Fibroblast of upper back skin (primary cell): Measurements from ENCODE around the gene TRIO.

Experiments used
- DNase-seq: peaks from one replicate; pipeline ENCODE4 v3.0.0-alpha.2; 2013

TRIO gene

DNA sequence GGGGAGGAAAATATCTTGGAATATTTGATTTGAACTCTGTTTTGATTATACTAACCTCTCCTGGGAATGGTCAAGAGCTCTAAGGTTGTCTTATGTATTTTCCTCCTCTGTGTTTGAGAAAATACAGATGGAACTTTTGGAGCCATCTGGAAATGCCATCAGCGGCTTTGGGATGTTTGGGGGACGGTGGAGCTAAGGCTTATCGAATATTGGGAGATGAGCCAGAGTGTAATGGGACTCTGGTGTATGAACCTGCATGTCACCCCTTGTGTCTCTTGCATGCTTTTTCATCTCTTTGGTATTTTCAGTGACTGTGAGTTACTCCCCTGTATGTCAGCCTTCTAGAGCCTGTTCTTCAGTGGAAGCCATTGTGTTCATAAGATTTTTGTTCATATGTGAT lies 258.5 kb downstream of the TRIO start:
- no peak for DNase-seq

DNA sequence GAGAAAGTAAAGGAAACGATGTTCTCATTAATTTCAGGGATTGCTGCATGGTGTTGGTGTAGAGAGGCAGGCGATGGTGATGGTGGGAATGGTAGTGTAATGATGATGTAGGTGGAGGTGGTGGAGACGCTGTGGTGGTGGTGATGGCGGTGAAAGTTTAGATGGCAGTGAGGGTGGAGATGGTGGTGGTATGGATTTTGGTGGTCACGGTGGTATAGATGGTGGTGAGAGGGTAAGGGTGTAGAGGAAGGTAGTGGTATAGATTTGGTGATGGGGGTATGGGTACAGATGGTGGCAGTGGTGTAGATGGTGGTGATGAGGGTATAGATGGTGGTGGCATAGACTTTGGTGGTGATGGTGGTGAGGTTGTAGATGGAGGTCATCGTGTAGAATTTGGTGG lies 259.3 kb downstream of the TRIO start:
- DNase-seq = no peak

GRCh38 chr5:14404780-14405179 lies 261.6 kb downstream of the TRIO start:
- DNase-seq = no peak

DNA sequence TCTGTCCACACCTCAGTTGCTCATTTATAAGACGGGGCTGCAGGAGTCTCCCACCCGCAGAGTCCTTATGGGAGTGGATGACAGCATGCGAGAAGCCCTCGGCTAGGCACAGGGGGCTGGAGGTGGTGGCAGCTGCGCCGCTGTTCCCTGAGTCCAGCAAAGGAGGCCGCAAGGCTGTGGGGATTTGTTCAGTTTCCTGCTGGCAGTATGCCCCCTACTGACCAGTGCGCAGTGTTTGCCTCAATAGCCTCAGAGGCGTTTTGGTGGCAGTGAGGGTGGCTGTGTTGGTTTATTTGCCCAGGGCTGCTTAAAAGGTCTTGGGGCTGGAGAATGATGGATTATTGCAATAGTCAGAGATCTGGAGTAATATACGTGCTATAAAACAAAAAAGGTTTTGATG lies 262.1 kb downstream of the TRIO start:
- no peak for DNase-seq

GRCh38 chr5:14405706-14406553 lies 262.8 kb downstream of the TRIO start:
- DNase-seq = no peak

- peak; percentile 88 for DNase-seq
Observed at GRCh38 chr5:14406554-14406849, 263.4 kb downstream of the TRIO start.

- no peak for DNase-seq
Observed at GRCh38 chr5:14407051-14407450, 263.9 kb downstream of the TRIO start.

- DNase-seq = no peak
Observed at GRCh38 chr5:14407746-14408175, 264.6 kb downstream of the TRIO start.

DNA sequence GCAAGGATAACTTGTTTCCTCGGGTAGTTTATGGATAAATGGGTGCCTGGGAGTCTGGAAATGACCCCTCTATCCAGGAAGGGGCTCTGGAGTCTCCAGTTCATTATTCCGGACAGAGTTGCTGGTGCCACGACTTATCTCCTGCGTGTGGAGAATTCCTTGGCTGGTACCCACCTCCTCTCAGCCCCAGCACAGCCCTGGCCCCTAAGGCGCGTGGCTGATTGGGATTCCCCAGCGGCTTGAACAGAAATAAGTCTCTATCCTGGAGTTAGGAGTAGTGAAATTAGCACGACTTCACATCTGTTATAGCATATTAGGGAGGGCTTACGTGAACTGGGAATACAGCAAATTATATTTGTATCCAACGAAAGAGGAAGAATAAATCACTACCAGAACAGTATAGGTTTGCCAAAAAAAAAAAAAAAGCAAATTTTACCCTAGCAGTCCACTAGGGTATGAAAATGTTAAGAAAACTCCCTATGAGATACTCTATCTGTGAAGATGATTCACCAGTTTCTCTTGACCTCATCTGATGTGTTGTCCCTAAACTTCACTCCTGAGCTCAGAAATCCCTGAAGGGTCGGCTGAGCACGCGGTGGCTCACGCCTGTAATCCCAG lies 265.9 kb downstream of the TRIO start:
- DNase-seq = peak; percentile 55

GRCh38 chr5:14410068-14410393 lies 266.9 kb downstream of the TRIO start:
- no peak for DNase-seq

DNA sequence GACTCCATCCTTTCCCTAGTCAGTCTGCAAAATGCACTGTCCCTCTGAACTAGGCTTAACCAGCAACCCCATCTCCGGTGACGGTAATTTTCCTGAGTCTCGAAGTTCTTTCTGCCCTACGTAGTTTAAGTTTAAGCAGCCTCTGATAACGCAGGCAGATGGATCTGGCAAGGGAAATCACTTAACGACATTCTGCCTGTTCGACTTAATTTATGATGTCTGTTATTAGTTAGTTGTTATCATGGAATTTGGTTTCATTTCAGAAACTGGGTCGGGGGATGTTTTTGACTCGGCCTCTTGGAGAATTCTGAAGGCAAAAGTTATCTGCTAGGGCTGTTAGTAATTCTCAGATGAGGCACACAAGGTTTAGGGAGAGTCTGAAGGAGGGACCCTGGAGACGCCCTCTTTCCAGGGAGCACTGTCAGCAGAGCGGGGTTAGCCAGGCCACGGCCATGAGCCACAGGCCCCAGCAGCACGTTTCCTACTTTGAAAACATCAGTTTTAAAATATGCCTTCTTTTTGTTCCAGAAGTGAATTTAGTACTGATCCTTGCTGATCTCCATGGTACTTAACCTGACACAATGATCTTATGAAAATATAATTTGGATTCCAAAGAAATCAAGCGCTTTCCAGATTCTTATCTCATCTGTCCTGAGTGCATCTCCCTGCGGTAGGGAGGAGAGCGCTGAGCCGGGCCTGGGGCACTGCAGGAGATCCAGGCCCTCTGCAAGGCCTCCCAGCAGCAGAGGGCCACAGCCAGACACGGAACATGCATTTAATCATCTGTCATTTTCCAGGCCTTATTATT lies 267.5 kb downstream of the TRIO start:
- peak; percentile 69 for DNase-seq

DNA sequence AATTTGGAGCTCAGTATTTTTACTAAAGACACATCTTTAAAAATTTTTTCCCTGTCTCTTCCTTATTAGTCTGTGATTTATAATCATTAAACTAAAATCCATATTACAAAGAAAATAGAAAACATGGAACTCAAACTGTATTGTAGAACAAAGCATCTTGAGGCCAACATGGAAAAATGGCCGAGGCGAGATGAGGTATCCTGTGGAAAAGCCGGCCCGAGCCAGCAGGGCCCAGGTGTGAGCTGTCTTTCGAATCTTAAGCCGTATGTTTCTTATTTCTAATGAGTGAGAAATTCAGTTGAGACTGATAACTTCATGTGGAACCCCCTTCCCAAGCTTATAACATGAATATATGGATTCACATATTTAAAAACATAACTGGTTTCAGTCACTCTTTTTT lies 268.1 kb downstream of the TRIO start:
- no peak for DNase-seq

DNA sequence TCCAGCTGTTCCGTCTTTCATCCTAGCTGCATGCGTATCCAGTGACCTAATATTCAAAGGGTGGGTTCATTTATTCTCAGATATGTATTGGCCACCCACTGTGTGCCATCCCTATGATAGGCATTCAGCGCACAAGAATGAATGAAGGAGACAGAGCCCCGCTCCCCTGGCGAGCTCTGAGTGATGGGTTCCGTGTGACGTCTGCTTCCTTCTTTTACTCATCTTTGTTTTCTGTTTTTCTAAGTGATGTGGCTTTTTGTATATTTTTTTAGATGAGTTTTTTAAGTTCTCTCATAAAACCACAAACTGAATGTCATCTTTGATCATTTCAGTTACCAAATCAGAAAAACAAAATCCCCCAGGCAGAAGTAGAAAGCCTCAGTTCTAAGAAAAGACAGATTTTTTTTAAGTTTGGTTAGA lies 270.2 kb downstream of the TRIO start:
- DNase-seq = peak; percentile 47

DNA sequence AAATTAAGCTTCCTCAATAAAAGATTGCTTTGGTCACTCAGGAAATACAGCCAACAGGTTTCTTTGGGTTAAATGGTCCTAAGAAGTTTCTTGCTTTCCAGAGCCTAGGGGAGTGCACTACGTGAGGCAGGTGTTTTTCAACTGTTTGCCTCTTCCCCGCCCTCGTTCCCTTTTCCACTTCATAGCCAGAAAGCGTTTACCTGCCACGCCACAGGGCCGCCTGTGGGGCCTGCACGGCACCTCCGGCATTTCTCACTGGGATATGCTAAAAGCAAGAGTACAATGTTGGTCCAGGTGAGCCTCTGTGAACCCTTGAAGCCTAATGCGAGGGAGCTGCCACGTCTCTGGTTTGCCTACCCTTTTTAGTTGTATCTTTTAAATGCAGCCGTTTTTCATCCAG lies 270.9 kb downstream of the TRIO start:
- DNase-seq = no peak

GRCh38 chr5:14414656-14415023 lies 271.5 kb downstream of the TRIO start:
- DNase-seq = no peak

DNA sequence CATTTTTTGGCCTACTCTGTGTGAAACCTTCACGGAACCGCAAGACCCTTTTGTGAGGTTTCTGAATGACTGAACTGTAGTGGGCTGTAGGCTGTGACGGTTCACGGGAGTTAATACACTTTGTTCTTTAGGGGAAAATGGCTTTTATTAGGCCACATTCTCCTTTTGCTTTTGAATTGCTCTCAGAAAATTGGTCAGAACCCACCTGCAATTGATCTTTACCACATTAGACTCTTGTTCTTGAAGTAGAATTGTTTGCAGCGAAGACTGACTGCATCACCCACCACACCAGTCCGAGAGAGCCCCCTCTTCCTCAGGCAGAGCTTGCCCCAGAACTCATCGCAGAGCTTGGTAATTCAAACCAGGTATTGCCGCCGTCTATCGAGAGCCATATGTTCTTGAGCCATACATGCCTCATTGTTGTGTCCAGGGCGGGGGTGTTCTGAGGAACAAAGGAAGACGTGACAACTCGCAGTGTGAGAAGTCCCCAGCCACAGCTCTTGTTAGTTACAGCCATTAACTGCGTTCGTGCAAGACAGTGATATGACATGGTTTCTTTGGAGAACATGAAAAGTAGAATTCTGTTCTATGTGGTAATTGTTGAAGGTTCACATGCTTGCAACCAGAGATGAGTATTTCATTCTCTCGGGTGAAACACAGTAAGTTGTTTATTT lies 272.0 kb downstream of the TRIO start:
- peak; percentile 45 for DNase-seq

- DNase-seq = no peak
Observed at GRCh38 chr5:14415698-14416074, 272.5 kb downstream of the TRIO start.

GRCh38 chr5:14416621-14417275 lies 273.6 kb downstream of the TRIO start:
- peak; percentile 79 for DNase-seq

DNA sequence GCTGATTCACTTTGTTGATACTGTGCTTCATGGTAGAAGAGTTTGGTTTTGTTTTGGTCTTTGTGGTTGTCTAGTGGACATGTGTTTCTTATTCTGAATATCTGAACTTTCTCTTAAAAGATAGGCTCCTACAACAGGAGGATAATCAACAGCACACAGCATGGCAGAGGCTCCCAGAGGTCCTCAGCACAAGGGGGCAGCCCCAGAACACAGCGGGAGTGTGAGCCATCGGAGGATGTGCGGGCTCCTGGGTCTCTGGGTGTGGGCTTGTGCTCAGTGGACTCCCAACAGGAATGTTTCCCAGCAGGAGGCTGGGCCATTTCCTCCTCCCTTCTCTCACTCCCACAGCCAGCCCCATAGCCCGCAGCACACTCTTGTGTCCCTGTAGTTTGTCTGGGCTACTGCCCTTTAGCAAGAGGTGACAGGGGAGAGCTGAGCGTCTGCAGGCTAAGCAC lies 274.2 kb downstream of the TRIO start:
- peak; percentile 92 for DNase-seq

DNA sequence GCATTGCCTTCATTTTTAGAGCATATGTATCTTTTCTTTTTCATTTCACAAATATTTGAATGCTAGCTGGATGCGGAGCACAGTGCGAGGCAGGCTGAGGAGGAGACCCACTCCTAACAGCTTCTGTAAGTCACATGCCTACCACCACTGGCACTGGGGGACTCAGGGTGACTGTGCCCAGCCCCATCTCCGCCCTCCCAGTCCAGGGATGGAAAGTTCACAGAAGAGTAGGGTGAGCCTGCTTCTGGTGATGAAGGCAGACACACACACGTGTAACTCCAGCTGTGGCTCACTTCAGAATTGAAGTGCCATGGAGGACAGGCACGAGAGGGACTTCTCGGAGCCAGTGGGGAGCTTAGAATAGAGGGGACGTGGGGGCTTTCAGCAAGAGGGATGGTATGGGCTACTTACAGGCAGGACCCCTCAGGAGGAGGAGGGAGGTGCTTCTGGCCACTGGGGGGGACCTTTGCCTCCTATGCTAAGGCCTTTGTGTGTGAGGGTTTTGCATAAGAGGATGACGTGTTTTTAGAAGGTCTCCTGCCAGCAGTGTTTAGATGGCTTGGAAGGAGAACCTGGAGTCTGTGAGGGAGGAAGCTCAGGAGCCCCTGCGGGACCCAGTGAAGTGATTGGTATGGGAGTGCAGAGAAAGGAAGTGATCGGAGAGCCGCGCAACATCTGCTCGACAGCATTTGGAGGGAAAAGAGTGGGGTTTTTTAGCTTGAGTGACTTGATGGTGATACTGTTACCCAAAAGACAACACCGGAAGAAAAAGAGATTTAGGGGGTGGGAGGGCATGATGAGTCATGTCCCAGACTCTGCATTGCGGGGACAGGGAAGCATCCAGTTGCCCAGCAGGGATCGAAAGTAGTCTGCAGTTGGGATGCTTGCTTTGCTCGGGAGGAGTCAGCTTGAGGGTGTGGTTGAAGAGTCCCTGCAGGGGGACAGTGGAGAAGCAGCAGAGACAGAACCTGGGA lies 274.9 kb downstream of the TRIO start:
- peak; percentile 76 for DNase-seq

DNA sequence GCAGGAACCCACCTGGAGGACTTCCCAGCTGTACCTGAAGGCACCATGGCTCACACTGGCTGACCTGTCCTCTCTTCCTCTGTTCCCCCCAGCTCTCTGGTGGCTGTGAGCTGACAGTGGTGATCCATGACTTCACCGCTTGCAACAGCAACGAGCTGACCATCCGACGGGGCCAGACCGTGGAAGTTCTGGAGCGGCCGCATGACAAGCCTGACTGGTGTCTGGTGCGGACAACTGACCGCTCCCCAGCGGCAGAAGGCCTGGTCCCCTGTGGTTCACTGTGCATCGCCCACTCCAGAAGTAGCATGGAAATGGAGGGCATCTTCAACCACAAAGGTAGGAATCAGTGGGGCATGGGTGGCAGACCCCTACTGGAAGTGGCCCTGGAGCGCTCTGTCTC lies 276.5 kb downstream of the TRIO start:
- no peak for DNase-seq
